NCI-H2107 treated with DMSO at 0.1 percent for 48 hours (cell line): Measurements from ENCODE around the gene IFT122.

Source experiments
- DNase-seq: peaks from one replicate; lab custom pipeline; 2025; ENCODE audit not compliant: unreplicated experiment; lab: John Stamatoyannopoulos, UW

Gene IFT122

DNA sequence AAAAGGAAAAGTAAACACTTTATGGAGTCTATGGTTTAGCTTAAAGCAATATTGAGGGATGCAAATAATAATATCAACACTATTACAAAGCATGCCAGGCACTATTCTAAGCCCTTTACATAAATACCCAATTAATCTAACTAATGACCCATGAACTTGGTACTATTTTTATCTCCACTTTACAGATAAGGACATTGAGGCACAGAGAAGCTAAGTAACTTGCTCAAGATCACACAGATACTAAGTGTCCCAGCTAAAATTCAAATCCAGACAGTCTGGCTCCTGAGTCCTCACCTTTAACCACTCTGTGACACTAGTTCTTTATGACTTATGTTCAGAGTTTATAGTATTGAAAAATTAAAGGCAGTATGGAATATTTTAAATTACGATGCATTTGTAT lies 5.9 kb upstream of the IFT122 start:
- DNase-seq, result no peak

- no peak for DNase-seq
Measured at GRCh38 chr3:129435367-129435766, 4.7 kb upstream of the IFT122 start.

GRCh38 chr3:129439226-129439816 lies 703 bp upstream of the IFT122 start:
- no peak for DNase-seq

- DNase-seq, result peak; percentile 33
Measured at GRCh38 chr3:129440618-129441190, 680 bp downstream of the IFT122 start.

DNA sequence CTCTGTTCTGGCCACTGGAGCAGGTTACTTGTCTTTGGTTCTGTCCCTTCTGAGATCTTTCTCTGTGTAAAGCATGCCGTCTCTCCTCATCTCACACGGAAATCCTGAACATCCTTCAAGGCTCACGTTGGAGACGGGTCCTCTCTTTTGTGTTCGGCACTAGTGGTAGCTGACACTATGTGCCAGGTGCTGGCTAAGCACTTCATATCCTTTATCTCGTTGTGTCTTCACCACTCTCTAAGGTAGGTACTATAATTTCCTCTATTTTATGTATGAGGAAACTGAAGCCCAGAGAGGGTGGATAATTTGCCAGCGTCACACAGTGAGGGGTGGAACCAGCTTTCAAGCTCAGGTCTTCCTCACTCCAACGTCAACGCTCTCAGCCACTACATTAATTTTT lies 1.2 kb downstream of the IFT122 start:
- DNase-seq, result no peak

DNA sequence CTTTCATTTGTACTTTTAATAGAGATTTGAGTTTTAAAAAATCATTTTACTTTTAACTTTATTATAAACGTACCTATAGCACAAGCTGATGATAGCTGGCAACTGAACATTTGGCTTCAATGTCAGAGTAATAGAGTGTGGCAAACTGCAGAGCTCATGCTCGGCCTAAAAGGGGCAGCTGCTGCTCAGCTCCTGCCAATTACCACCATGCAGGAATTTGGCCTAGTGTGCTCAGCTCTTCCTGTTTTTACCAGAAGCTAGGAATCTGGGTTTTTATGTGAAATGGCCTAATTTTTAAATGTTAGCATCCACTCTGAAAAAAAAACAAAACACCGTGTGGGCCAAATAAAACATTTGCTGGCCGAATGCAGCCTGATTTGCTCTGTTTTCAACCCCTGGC lies 1.8 kb downstream of the IFT122 start:
- peak; percentile 10 for DNase-seq

DNA sequence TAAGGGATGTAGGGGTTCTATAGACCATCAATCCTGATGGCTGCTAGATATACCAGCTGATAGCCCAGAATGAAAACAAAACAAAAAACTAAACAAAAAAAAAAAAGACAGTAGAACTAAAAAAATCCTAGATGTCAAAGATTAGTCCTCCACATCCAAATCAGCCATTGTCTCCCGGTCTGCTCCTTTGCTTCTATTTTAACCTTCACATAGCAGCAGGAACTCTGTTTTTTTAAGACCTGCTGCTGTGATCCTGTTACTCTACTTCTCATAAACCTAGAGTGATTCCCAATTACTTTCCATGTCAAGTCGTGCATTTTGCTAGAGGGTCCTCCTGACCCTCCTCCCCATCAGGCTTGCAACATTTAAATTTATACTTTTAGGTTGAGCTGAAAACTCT lies 2.5 kb downstream of the IFT122 start:
- no peak for DNase-seq

DNA sequence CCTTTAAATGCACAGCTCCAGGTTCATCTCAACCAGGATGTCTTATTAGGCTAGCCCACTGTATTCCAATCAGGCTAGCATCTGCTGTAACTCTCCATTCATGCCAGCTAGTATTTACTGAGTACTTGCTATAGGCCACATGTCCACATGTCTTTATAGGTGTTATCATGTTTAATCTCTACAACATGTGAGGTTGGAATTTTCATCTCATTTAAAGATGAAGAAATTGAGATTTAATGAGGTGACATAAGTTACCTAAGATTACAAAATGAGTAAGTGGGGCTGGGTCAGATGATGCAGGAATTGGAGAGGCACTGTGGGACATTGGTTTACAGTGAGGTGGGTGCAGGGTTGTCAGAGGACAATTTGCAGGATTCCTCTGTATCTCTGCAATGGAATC lies 2.9 kb downstream of the IFT122 start:
- no peak for DNase-seq

GRCh38 chr3:129445471-129445870 lies 5.4 kb downstream of the IFT122 start:
- no peak for DNase-seq

DNA sequence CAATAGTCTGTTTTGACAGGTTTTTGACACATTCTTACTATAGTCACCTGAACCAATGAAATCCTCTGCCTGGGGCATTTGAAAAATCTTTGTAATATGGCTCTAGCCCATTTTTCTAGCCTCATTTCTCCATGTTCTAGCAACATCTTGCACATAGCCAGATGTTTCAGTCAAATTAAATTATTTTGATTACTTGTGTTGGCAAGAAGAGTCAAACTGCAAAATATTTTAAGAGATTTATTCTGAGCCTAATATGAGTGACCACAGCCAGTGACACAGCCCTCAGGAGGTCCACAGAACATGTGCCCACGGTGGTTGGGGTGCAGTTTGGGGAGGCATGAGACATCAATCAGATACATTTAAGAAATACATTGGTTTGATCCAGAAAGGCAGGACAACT lies 6.9 kb downstream of the IFT122 start:
- DNase-seq, result no peak

GRCh38 chr3:129448186-129448895 lies 8.3 kb downstream of the IFT122 start:
- DNase-seq, result no peak

DNA sequence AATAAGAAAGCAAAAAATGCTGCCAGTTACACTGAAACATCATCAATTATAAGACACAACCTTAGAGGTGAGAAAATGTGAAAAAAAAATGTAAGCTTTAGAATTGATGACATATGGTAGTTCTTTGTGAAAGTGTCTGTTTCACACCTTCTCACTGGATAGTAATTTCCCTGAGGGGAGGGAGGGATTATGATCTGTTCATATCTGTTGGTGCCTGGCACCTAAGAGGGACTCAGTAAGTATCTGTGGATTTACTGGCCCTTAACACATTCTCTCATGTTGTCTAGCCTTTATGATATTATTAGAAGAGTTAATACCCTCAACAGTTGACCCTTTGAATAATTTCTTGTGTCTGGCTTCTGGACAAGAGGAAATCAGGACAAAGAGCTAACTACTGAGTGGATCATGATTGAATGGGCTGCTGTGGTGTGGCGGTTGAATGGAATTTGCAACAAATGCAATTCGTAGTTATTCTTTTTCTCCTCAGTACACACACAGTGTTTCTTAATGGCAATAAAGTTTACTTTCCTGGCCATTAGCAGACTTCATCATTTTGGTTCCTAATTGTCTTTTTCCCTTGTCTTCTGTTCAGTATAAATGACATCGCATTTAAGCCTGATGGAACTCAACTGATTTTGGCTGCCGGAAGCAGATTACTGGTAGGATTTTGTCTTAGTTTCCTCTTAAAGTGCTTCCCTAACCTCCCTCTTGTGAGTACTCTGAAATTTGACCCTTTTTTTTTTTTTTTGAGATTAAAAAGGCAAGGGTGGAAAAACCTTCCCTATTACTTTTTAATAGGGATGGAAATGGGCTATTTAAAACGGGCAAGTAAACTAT lies 9.5 kb downstream of the IFT122 start:
- DNase-seq, result no peak

DNA sequence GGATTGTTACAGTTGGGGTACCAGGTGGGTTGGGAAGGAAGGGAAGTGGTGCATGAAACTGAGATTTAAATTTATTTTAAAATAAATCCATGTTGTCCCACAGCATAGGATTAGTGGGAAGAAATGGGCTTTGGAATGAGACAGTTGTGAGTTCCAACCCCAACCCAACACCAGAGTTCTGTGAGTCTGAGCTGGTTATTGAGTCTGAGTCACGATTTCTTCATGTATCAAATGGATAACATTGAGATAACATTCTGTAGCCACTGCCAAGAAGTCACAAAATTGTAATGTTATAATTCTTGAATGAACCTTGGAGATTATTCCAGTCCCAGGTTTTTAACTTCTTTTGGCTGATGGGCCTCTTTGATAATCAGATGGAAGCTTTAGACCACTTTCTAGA lies 13.7 kb downstream of the IFT122 start:
- DNase-seq, result no peak

DNA sequence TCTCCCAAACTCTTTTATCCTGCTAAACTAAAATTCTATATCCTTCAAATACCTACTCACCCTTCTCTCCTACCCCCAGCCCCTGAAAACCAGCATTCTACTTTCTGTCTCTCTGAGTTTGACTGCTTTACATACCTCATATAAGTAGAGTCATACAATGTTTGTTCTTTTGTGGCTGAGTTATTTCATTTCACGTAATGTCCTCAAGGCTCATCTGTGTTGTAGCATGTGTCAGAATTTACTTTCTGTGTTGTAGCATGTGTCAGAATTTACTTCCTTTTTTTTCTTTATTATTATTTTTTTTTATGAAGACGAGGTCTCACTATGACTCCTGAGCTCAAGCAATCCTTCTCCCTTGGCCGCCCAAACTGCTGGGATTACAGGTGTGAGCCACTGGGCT lies 20.1 kb downstream of the IFT122 start:
- DNase-seq, result no peak

GRCh38 chr3:129460572-129460971 lies 20.5 kb downstream of the IFT122 start:
- DNase-seq, result no peak

GRCh38 chr3:129461022-129461421 lies 21.0 kb downstream of the IFT122 start:
- no peak for DNase-seq

DNA sequence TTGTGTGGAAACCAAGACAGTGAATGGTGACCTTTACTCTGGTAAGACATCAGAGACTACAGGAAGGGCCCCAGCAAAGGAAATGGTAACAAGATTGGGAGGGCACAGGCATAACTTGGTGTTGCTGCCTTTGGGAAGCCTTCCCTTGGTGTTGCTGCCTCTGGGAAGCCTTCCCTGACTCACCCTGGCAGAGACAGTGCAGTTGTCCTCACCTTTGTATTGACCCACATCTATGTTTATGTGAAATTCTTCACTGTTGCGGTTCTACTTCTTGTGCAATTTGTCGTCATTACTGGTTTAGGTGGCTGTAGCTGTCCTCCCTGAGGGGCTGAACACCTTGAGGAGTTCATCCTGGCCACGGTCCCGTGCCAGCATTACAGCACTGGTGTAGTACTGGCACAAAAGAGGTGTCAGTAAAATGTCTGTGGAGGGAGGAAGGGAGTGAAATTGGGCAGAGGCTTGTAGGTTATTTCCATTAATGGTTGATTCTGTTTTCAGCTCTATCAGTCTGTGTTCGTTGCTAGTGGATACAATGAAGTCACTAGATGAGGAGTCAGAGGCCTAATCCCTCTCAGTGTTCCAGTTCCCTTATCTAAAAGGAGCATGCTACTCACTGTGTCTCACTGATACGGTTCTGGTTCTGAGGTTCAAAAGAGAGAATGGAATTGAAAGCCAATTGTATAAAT lies 21.6 kb downstream of the IFT122 start:
- no peak for DNase-seq

DNA sequence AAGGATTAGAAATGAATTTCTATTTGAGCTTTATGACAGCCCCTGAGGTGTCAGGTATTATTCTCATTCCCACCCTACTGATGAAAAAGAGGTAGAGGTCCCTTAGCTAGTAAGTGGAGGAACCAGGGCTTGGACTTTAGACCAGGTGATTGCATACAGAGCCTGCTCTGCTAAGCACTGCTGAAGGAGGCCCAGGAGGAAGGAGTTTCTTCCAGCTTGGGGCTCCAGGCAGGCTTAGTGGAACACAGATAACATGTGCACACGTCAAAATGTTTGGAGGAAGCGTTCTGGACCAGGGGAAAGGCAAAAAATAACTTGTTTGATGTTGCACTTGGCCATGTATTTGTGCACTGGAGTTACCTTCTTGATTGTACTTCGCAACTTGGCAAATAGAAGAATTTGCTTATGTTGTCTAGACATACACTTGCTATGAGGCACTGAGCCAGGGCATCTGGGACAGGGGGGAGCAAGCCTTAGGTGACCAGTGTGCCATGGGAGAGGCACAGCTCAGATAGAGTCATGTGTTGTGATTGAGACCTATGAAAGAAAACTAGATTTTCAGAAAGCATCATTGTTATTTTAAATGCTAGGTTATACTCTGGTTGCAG lies 22.4 kb downstream of the IFT122 start:
- no peak for DNase-seq

DNA sequence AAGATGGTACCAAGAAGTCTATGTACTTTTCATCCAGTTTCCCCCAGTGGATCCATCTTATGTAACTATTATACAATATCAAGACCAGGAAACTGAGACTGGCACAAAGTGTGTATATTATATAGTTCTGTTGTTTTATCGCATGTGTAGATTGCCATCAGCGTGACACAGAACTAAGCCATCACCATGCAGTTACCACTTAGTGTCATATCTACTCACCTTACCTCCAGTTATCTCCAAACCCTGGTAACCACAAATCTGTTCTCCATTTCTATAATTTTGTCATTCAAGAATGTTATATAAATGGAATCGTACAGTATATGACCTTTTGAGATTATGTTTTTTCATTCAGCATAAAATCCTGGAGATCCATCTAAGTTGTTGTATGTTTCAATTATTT lies 23.1 kb downstream of the IFT122 start:
- no peak for DNase-seq

DNA sequence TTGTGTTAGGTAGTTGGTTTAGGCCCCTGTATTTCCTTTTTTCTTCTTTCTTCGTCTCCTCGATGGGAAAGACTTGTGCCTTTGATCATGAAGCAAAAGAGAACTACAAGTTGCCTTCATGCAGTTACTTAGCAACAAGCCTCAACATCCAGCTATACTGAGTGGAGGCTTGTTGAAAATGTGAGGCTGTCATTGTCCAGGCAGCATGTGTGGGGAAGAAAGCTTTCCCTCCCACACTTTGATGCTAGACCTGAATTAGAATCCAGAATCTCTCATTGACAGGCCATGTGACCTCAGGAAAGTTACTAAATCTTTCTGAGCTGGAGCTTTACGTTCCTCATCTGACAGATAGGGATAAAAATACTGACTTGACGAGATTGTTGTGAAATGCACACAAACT lies 23.7 kb downstream of the IFT122 start:
- no peak for DNase-seq

- no peak for DNase-seq
Measured at GRCh38 chr3:129467932-129468331, 27.9 kb downstream of the IFT122 start.
